Colonic mucosa (tissue), 4 donors: ENCODE measurements around the gene DIDO1. TPM values are rescaled to one million over a fixed set of nuclear protein-coding genes. Genes with fewer than 3 reads are reported as not detected.

ENCODE experiments used
- DNase-seq: peaks from one replicate; pipeline ENCODE4 v3.0.0-alpha.2; 2020
- H3K27ac ChIP-seq: fragments of 200-600 bp; one replicate; pipeline ENCODE4 v1.8.0; 2021
- H3K27me3 ChIP-seq: fragments of 200-600 bp; one replicate; pipeline ENCODE4 v1.8.0; 2021
- H3K36me3 ChIP-seq: fragments of 200-600 bp; one replicate; pipeline ENCODE4 v1.8.0; 2021
- H3K4me1 ChIP-seq: fragments of 200-600 bp; one replicate; pipeline ENCODE4 v1.8.0; 2021; ENCODE audit warnings: mild to moderate bottlenecking
- H3K4me3 ChIP-seq: fragments of 200-600 bp; one replicate; pipeline ENCODE4 v1.8.0; 2021
- H3K9ac ChIP-seq, 2 donors: one replicate each; pipeline ENCODE4 v1.7.0; 2013; ENCODE audit warnings: control low read depth in 2 of 2, low read depth in 2 of 2, low read length in 2 of 2
- H3K9me3 ChIP-seq: fragments of 200-600 bp; one replicate; pipeline ENCODE4 v1.8.0; 2021
- intact Hi-C: fragments of 100-400 bp; cut with DNase I; formaldehyde crosslinking; loops from one replicate; pipeline ENCODE4 v1.14.1; 2022
- total RNA-seq, 2 donors: library from RNA; stranded (reverse); fragmentation: NEBNext Ultra II Directional in 1 of 2; extraction: Animal tissue kit (Norgen Biotek cat#: 25700) in 1 of 2; gene quantifications; one replicate each; pipeline ENCODE4 v1.2.1, GENCODE V29; 2021
- TF ChIP-seq, protein P1 (sequence below): fragments of 200-600 bp; IDR thresholded peaks from one replicate; pipeline ENCODE4 v1.8.0; 2022; ENCODE audit warnings: antibody characterized with exemption, mild to moderate bottlenecking
- donor health status: healthy.
- donor health status: DM: no; HTN: no; CAD: no.
- donor health status: DM: no; HTN: no; CAD: no.

DIDO1 gene
- total RNA-seq, 2 donors from 2014 or later, result 41.4 to 50.4 TPM

DNA sequence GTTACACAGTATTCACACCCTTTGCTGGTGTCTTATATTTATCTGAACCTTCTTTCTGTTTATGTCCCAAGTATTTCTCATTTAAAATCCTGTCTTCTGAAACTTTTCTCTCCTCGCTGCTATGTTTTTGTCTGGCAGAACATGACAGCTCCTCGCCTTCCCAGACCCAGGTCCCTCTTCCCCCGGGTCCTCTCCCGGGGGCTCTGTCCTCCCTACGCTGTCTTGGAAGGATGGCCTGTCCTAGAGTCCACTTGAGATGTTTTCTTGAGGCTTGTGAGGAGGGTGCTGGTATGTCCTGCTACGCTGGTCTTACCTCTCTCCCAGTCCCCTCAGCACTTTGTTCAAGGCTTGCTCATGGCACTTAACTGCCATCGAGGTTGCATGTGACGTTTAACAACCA is 17.9 kb upstream of the DIDO1 start:
- Histone ChIP-seq H3K4me1 (peaks cover 8% of the 10 kb centered on the region), H3K9ac (no peak overlapping the region), H3K9me3 (no peaks in the 10 kb centered on the region), H3K27ac (no peak overlapping the region), H3K4me3 (no peak overlapping the region), H3K36me3 (peaks cover 5% of the 10 kb centered on the region), H3K27me3 (no peaks in the 10 kb centered on the region)
- TF ChIP-seq, protein P1, sequence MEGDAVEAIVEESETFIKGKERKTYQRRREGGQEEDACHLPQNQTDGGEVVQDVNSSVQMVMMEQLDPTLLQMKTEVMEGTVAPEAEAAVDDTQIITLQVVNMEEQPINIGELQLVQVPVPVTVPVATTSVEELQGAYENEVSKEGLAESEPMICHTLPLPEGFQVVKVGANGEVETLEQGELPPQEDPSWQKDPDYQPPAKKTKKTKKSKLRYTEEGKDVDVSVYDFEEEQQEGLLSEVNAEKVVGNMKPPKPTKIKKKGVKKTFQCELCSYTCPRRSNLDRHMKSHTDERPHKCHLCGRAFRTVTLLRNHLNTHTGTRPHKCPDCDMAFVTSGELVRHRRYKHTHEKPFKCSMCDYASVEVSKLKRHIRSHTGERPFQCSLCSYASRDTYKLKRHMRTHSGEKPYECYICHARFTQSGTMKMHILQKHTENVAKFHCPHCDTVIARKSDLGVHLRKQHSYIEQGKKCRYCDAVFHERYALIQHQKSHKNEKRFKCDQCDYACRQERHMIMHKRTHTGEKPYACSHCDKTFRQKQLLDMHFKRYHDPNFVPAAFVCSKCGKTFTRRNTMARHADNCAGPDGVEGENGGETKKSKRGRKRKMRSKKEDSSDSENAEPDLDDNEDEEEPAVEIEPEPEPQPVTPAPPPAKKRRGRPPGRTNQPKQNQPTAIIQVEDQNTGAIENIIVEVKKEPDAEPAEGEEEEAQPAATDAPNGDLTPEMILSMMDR, result no peak
- no peak for DNase-seq
- intact Hi-C loops, result no loop called here

DNA sequence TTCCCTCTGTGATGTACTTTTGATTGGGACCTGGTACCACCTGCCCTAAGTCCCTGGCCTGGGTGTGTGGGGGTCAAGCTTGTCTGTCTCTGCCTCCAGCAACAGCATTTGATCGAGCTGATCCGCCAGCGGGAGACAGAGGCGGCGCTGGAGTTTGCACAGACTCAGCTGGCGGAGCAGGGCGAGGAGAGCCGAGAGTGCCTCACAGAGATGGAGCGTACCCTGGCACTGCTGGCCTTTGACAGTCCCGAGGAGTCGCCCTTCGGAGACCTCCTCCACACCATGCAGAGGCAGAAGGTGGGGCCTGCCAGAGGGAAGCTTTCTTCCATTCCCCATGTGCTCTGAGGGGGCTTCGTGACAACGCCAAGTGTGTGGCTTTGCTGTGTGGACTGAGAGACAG is 17.1 kb upstream of the DIDO1 start:
- DNase-seq, result no peak
- peaks cover 11% of the 10 kb centered on the region for H3K4me1 ChIP-seq
- intact Hi-C loops, result no loop called here

DNA sequence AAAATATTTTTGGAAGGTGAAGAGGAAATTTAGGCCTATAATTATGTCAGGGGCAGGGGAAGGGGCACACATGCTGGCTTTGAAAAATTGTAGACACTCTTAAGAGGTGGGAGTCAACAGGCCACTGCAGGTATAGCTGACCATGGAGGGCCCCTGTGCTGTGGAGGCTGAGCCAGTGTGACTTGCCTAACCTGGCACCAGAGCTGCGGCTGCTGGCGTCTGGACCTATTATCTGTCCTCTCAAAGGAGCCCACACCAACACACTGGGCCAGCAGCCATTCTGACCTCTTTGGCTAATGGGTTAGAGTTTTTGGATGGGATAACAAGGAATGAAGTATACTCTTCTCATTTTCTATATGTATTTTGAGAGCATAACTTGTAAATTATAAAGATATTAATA is 16.2 kb upstream of the DIDO1 start:
- Histone ChIP-seq H3K27ac (no peak overlapping the region), H3K4me3 (no peak overlapping the region), H3K4me1 (peaks cover 11% of the 10 kb centered on the region), H3K36me3 (peaks cover 5% of the 10 kb centered on the region), H3K27me3 (no peaks in the 10 kb centered on the region), H3K9me3 (no peaks in the 10 kb centered on the region), H3K9ac (no peak overlapping the region)
- TF ChIP-seq, protein P1, result no peak
- DNase-seq, result no peak
- intact Hi-C loops, result no loop called here

More for the DNA sequence above, 17.1 kb upstream of the DIDO1 start:
- Histone ChIP-seq H3K4me3 (no peak overlapping the region), H3K27me3 (no peaks in the 10 kb centered on the region), H3K36me3 (peaks cover 5% of the 10 kb centered on the region), H3K9ac (no peak overlapping the region), H3K27ac (no peak overlapping the region), H3K9me3 (no peaks in the 10 kb centered on the region)
- TF ChIP-seq, protein P1, result no peak

DNA sequence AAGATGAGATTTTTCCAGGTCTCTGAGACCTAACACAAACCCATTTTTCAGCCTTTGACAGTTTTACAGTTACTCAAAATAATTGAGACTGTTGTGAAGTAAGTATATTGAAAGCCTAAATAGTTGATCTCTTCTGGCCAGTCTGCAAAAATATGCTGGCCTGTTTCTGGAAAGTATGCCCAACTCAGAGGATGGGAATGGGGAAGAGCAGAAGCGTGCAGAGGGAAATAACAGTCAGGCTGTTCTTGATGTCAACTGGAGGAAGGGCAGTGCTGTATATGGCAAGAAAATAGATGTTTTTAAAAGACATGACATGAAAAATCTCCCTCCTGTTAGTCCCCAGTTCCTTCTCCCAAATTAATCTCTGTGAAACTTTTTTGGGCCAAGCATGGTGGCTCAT is 15.5 kb upstream of the DIDO1 start:
- H3K4me3 ChIP-seq, result no peak overlapping the region
- no peaks in the 10 kb centered on the region for H3K27me3 ChIP-seq
- TF ChIP-seq, protein P1, result no peak
- no peak for DNase-seq
- H3K4me1 ChIP-seq, result peaks cover 11% of the 10 kb centered on the region
- no peak overlapping the region for H3K27ac ChIP-seq
- intact Hi-C loops, result no loop called here
- no peak overlapping the region for H3K9ac ChIP-seq
- no peaks in the 10 kb centered on the region for H3K9me3 ChIP-seq
- peaks cover 5% of the 10 kb centered on the region for H3K36me3 ChIP-seq

DNA sequence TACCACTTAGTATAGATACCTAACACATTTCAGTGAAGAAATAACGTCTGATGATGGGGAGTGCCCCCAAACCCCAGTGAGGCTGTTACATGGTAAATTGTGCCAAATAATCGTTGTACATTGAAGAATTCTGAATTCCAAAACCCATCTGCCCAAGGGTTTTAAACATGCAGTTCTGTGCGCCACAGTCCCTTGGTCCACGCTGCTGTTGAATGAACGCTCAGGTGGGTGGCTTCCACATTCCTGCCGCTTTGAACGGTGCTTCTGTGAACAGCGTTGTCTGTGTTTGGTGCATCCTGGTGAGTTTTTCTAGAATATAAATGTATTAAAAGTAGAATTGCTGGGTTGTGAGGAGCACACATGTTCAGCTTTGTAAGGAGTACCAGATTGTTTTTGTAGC is 14.6 kb upstream of the DIDO1 start:
- no peaks in the 10 kb centered on the region for H3K9me3 ChIP-seq

More for the DNA sequence above, 14.6 kb upstream of the DIDO1 start:
- no peak for DNase-seq
- Histone ChIP-seq H3K9ac (no peak overlapping the region), H3K4me1 (peaks cover 20% of the 10 kb centered on the region), H3K36me3 (peaks cover 5% of the 10 kb centered on the region), H3K27me3 (no peaks in the 10 kb centered on the region), H3K4me3 (no peak overlapping the region), H3K27ac (no peak overlapping the region)
- intact Hi-C loops, result no loop called here
- TF ChIP-seq, protein P1, result no peak
